ENCODE results near the gene MYL1.

The MYL1 gene

DNA sequence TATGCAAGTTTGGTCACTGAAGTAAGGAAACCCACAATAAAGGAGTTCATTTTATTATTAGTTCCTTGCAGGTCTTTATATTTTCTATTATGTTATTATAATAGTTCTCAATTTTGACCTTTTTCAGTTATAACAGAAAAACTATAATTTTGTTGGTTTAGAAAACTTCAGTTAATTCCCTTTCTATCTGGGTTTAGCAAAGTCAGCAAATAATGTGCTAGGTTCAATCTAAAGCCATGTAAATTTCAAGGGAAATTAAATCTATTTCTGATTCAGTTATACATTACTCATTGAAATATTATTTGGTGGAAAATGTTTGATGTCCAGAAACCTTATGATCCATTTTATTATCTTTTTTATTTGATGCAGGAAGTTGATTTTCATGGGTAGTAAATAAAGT is 43.7 kb downstream of the MYL1 start:
- Histone ChIP-seq H3K4me3 (ENCODE audit: low read depth, low read length) (no peak overlapping the region), H3K9me3 (ENCODE audit: control insufficient read depth, insufficient read depth, low read depth, low read length) (no peaks in the 10 kb centered on the region), H3K27ac (ENCODE audit: extremely low read depth, low read depth, low read length) (no peak overlapping the region), H3K36me3 (ENCODE audit: control insufficient read depth in 2 of 2, insufficient read depth in 1 of 2, low read length in 2 of 2) (no peaks in the 10 kb centered on the region), H3K4me1 (ENCODE audit: control insufficient read depth, insufficient read depth, low read length) (no peaks in the 10 kb centered on the region)
- ChIA-PET POLR2A (no interaction called here), CTCF (no interaction called here)
- TF ChIP-seq ZNF311 (tag by site-specific recombination; IDR thresholded peaks at IDR 0.05; ENCODE audit: borderline replicate concordance), result no peak
- no peak for TF ChIP-seq ZNF629 (tag by site-specific recombination; IDR thresholded peaks at IDR 0.05)
- TF ChIP-seq ZNF184 (tag by site-specific recombination; IDR thresholded peaks at IDR 0.05), result no peak
- no peak for TF ChIP-seq ZNF654 (tag by site-specific recombination; IDR thresholded peaks at IDR 0.05; ENCODE audit: low read depth)
- TF ChIP-seq, protein P1, sequence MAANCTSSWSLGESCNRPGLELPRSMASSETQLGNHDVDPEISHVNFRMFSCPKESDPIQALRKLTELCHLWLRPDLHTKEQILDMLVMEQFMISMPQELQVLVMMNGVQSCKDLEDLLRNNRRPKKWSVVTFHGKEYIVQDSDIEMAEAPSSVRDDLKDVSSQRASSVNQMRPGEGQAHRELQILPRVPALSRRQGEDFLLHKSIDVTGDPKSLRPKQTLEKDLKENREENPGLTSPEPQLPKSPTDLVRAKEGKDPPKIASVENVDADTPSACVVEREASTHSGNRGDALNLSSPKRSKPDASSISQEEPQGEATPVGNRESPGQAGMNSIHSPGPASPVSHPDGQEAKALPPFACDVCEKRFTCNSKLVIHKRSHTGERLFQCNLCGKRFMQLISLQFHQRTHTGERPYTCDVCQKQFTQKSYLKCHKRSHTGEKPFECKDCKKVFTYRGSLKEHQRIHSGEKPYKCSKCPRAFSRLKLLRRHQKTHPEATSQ (tag by site-specific recombination; IDR thresholded peaks at IDR 0.05), result no peak
- TF ChIP-seq KLF7 (tag by site-specific recombination; IDR thresholded peaks at IDR 0.05; ENCODE audit: borderline replicate concordance), result no peak
- TF ChIP-seq, protein P2, sequence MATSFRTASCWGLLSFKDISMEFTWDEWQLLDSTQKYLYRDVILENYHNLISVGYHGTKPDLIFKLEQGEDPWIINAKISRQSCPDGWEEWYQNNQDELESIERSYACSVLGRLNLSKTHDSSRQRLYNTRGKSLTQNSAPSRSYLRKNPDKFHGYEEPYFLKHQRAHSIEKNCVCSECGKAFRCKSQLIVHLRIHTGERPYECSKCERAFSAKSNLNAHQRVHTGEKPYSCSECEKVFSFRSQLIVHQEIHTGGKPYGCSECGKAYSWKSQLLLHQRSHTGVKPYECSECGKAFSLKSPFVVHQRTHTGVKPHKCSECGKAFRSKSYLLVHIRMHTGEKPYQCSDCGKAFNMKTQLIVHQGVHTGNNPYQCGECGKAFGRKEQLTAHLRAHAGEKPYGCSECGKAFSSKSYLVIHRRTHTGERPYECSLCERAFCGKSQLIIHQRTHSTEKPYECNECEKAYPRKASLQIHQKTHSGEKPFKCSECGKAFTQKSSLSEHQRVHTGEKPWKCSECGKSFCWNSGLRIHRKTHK (tag by site-specific recombination; IDR thresholded peaks at IDR 0.05), result no peak
- no peak for TF ChIP-seq ZSCAN30 (tag by site-specific recombination; IDR thresholded peaks at IDR 0.05)
- TF ChIP-seq TCF7L2 (IDR thresholded peaks at IDR 0.05; ENCODE audit: borderline replicate concordance, low read depth, low read length), result no peak
- no peak for TF ChIP-seq ZNF416 (tag by site-specific recombination; IDR thresholded peaks at IDR 0.05)
- TF ChIP-seq ZNF175 (tag by site-specific recombination; IDR thresholded peaks at IDR 0.05), result no peak

DNA sequence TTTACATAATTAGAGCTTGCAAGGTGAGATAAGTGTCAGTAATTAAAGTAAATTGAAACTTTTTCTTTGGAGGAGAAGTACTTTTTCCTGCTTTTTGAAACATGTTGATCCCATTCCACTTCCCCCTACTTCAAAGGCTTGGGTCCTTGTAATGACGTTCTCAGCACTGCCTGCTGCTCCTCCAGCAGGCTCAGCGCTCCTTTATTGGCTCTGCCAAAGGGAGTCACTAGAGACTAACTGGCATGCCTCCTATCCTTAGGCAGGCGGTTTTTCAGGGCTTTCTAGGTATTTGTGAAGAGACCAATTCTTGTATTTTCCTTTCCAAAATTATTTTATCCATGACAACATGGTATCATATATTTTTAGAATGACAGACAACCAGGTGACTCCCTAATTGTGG is 45.8 kb downstream of the MYL1 start:
- Histone ChIP-seq H3K4me3 (ENCODE audit: low read depth, low read length) (no peak overlapping the region), H3K4me1 (ENCODE audit: control insufficient read depth, insufficient read depth, low read length) (no peaks in the 10 kb centered on the region), H3K9me3 (ENCODE audit: control insufficient read depth, insufficient read depth, low read depth, low read length) (no peaks in the 10 kb centered on the region), H3K27ac (ENCODE audit: extremely low read depth, low read depth, low read length) (no peak overlapping the region), H3K36me3 (ENCODE audit: control insufficient read depth in 2 of 2, insufficient read depth in 1 of 2, low read length in 2 of 2) (no peaks in the 10 kb centered on the region)
- ChIA-PET POLR2A (no interaction called here), CTCF (no interaction called here)
- TF ChIP-seq ZNF324 (tag by site-specific recombination; IDR thresholded peaks at IDR 0.05) (no peak), ZBTB44 (tag by site-specific recombination; IDR thresholded peaks at IDR 0.05) (no peak), PRDM4 (tag by site-specific recombination; IDR thresholded peaks at IDR 0.05) (no peak), TCF7L2 (IDR thresholded peaks at IDR 0.05; ENCODE audit: borderline replicate concordance, low read depth, low read length) (no peak)
- TF ChIP-seq, protein P1 (tag by site-specific recombination; IDR thresholded peaks at IDR 0.05), result no peak
